GM21786 (cell line): ENCODE results near the gene CPEB3.
A peak's percentile ranks its signal among the peaks of the same experiment; 100 is the strongest.

Source experiments
- ATAC-seq: cut with Tn5 transposase; IDR thresholded peaks from one replicate; pipeline ENCODE4 v1.9.1; 2021; ENCODE audit not compliant: unreplicated experiment

Gene CPEB3

GRCh38 chr10:92108747-92109146 is 182.1 kb downstream of the CPEB3 start:
- ATAC-seq: no peak

- ATAC-seq: no peak
Measured at GRCh38 chr10:92108120-92108519, 182.8 kb downstream of the CPEB3 start.

- no peak for ATAC-seq
Measured at GRCh38 chr10:92103376-92104090, 187.3 kb downstream of the CPEB3 start.

- ATAC-seq: no peak
Measured at GRCh38 chr10:92102601-92103213, 188.2 kb downstream of the CPEB3 start.

- no peak for ATAC-seq
Measured at GRCh38 chr10:92094960-92095359, 195.9 kb downstream of the CPEB3 start.

- peak; percentile 50 for ATAC-seq
Measured at GRCh38 chr10:92091965-92092364, 198.9 kb downstream of the CPEB3 start.

GRCh38 chr10:92087750-92088395 is 203.0 kb downstream of the CPEB3 start:
- peak; percentile 90 for ATAC-seq

- ATAC-seq: no peak
Measured at GRCh38 chr10:92082583-92083280, 208.1 kb downstream of the CPEB3 start.

- ATAC-seq: no peak
Measured at GRCh38 chr10:92081641-92082040, 209.2 kb downstream of the CPEB3 start.

- no peak for ATAC-seq
Measured at GRCh38 chr10:92080244-92080643, 210.6 kb downstream of the CPEB3 start.

- no peak for ATAC-seq
Measured at GRCh38 chr10:92079003-92079402, 211.9 kb downstream of the CPEB3 start.

GRCh38 chr10:92076722-92077121 is 214.2 kb downstream of the CPEB3 start:
- no peak for ATAC-seq

- ATAC-seq: no peak
Measured at GRCh38 chr10:92075829-92076228, 215.0 kb downstream of the CPEB3 start.

- no peak for ATAC-seq
Measured at GRCh38 chr10:92074126-92074887, 216.6 kb downstream of the CPEB3 start.

- ATAC-seq: no peak
Measured at GRCh38 chr10:92068900-92069299, 222.0 kb downstream of the CPEB3 start.

GRCh38 chr10:92066386-92066785 is 224.5 kb downstream of the CPEB3 start:
- no peak for ATAC-seq

- ATAC-seq: no peak
Measured at GRCh38 chr10:92064506-92064905, 226.4 kb downstream of the CPEB3 start.

- no peak for ATAC-seq
Measured at GRCh38 chr10:92062273-92062672, 228.6 kb downstream of the CPEB3 start.

GRCh38 chr10:92054807-92055206 is 236.1 kb downstream of the CPEB3 start:
- no peak for ATAC-seq

GRCh38 chr10:92052741-92053140 is 238.1 kb downstream of the CPEB3 start:
- no peak for ATAC-seq

GRCh38 chr10:92052088-92052487 is 238.8 kb downstream of the CPEB3 start:
- ATAC-seq: no peak
